ENCODE data around the gene TSHZ2.

TSHZ2 gene

GRCh38 chr20:53061192-53062108, 89.3 kb downstream of the TSHZ2 start:
- no peak for DNase-seq (ENCODE audit: low spot score)

GRCh38 chr20:53064935-53065334, 92.8 kb downstream of the TSHZ2 start:
- DNase-seq (ENCODE audit: low spot score): no peak

GRCh38 chr20:53068241-53068640, 96.1 kb downstream of the TSHZ2 start:
- DNase-seq (ENCODE audit: low spot score): no peak

GRCh38 chr20:53069132-53069531, 97.0 kb downstream of the TSHZ2 start:
- no peak for DNase-seq (ENCODE audit: low spot score)

GRCh38 chr20:53070224-53070623, 98.1 kb downstream of the TSHZ2 start:
- no peak for DNase-seq (ENCODE audit: low spot score)

GRCh38 chr20:53070706-53071392, 98.7 kb downstream of the TSHZ2 start:
- DNase-seq (ENCODE audit: low spot score): no peak

GRCh38 chr20:53071833-53072232, 99.7 kb downstream of the TSHZ2 start:
- no peak for DNase-seq (ENCODE audit: low spot score)

GRCh38 chr20:53072923-53073579, 100.9 kb downstream of the TSHZ2 start:
- DNase-seq (ENCODE audit: low spot score): no peak

- DNase-seq (ENCODE audit: low spot score): no peak
These were observed 101.7 kb downstream of the TSHZ2 start for GRCh38 chr20:53073636-53074415.

GRCh38 chr20:53074811-53075314, 102.7 kb downstream of the TSHZ2 start:
- DNase-seq (ENCODE audit: low spot score): no peak

- DNase-seq (ENCODE audit: low spot score): no peak
These were observed 104.5 kb downstream of the TSHZ2 start for GRCh38 chr20:53076668-53077067.

GRCh38 chr20:53077373-53078205, 105.4 kb downstream of the TSHZ2 start:
- no peak for DNase-seq (ENCODE audit: low spot score)

GRCh38 chr20:53078761-53079160, 106.6 kb downstream of the TSHZ2 start:
- DNase-seq (ENCODE audit: low spot score): no peak

- DNase-seq (ENCODE audit: low spot score): no peak
These were observed 107.1 kb downstream of the TSHZ2 start for GRCh38 chr20:53079261-53079691.

- no peak for DNase-seq (ENCODE audit: low spot score)
These were observed 107.9 kb downstream of the TSHZ2 start for GRCh38 chr20:53079828-53080686.

- DNase-seq (ENCODE audit: low spot score): no peak
These were observed 108.5 kb downstream of the TSHZ2 start for GRCh38 chr20:53080687-53080962.

- no peak for DNase-seq (ENCODE audit: low spot score)
These were observed 109.1 kb downstream of the TSHZ2 start for GRCh38 chr20:53080969-53081871.

GRCh38 chr20:53081916-53082863, 110.0 kb downstream of the TSHZ2 start:
- DNase-seq (ENCODE audit: low spot score): no peak
